H9 (cell line): Measurements from ENCODE around the gene VRK1. TPM values are rescaled to one million over a fixed set of nuclear protein-coding genes. Genes with fewer than 3 reads are reported as not detected.

Experiments used
- DNase-seq: peaks from one replicate; pipeline ENCODE4 v3.0.0-alpha.2; 2017
- H2AFZ ChIP-seq: one replicate; pipeline ENCODE4 v1.6.1; 2013; ENCODE audit warnings: mild to moderate bottlenecking, low read length, control low read depth, moderate library complexity
- H2AK5ac ChIP-seq: 2 replicates; pipeline ENCODE4 v1.6.1; 2013; ENCODE audit warnings: low read length, control low read depth, mixed read lengths; ENCODE audit not compliant: insufficient read length
- H2BK120ac ChIP-seq: one replicate; pipeline ENCODE4 v1.6.1; 2013; ENCODE audit warnings: low read depth, mild to moderate bottlenecking, low read length, control low read depth, inconsistent platforms; ENCODE audit not compliant: poor library complexity, severe bottlenecking
- H2BK12ac ChIP-seq: 2 replicates; pipeline ENCODE4 v1.6.1; 2013; ENCODE audit warnings: low read length, control low read depth, mixed read lengths, low read depth; ENCODE audit not compliant: insufficient read length
- H2BK15ac ChIP-seq: 2 replicates; pipeline ENCODE4 v1.6.1; 2013; ENCODE audit warnings: low read depth, low read length, control low read depth
- H2BK20ac ChIP-seq: one replicate; pipeline ENCODE4 v1.6.1; 2013; ENCODE audit warnings: low read depth, mild to moderate bottlenecking, low read length, control low read depth, inconsistent platforms; ENCODE audit not compliant: poor library complexity, severe bottlenecking
- H2BK5ac ChIP-seq: 2 replicates; pipeline ENCODE4 v1.6.1; 2013; ENCODE audit warnings: low read length, control low read depth, mixed read lengths; ENCODE audit not compliant: insufficient read length
- H3K14ac ChIP-seq: 2 replicates; pipeline ENCODE4 v1.6.1; 2013; ENCODE audit warnings: low read length, control low read depth; ENCODE audit not compliant: insufficient read depth
- H3K18ac ChIP-seq: 2 replicates; pipeline ENCODE4 v1.6.1; 2013; ENCODE audit warnings: low read depth, mild to moderate bottlenecking, mixed read lengths, low read length, control low read depth; ENCODE audit not compliant: insufficient read length
- H3K23ac ChIP-seq: 2 replicates; pipeline ENCODE4 v1.6.1; 2013; ENCODE audit warnings: low read length, control low read depth, mixed read lengths, low read depth; ENCODE audit not compliant: insufficient read length
- H3K23me2 ChIP-seq: 2 replicates; pipeline ENCODE4 v1.6.1; 2013; ENCODE audit warnings: low read depth, mild to moderate bottlenecking, mixed read lengths, low read length, control low read depth; ENCODE audit not compliant: insufficient read length, poor library complexity, severe bottlenecking
- H3K27ac ChIP-seq: 2 replicates; pipeline ENCODE4 v1.5.1; 2013; ENCODE audit warnings: low read length, control low read depth, mixed read lengths, low read depth; ENCODE audit not compliant: insufficient read length
- H3K27me3 ChIP-seq: 2 replicates; pipeline ENCODE4 v1.6.1; 2013; ENCODE audit warnings: low read length, control low read depth, inconsistent platforms; ENCODE audit not compliant: insufficient read depth
- H3K4ac ChIP-seq: 2 replicates; pipeline ENCODE4 v1.6.1; 2013; ENCODE audit warnings: low read depth, mild to moderate bottlenecking, control low read depth, inconsistent platforms, low read length, moderate library complexity
- H3K4me1 ChIP-seq: 2 replicates; pipeline ENCODE4 v1.6.1; 2013; ENCODE audit warnings: low read length, control low read depth, inconsistent platforms; ENCODE audit not compliant: insufficient read depth
- H3K4me2 ChIP-seq: 2 replicates; pipeline ENCODE4 v1.6.1; 2013; ENCODE audit warnings: low read length, control low read depth, mixed read lengths; ENCODE audit not compliant: insufficient read length, insufficient read depth
- H3K56ac ChIP-seq: 2 replicates; pipeline ENCODE4 v1.6.1; 2013; ENCODE audit warnings: low read depth, mild to moderate bottlenecking, mixed read lengths, low read length, control low read depth; ENCODE audit not compliant: insufficient read length
- H3K79me1 ChIP-seq: 2 replicates; pipeline ENCODE4 v1.6.1; 2013; ENCODE audit warnings: low read depth, mild to moderate bottlenecking, moderate library complexity, low read length, control low read depth, inconsistent platforms; ENCODE audit not compliant: insufficient read depth, poor library complexity, severe bottlenecking
- H3K79me2 ChIP-seq: 2 replicates; pipeline ENCODE4 v1.6.1; 2013; ENCODE audit warnings: low read length, control low read depth, inconsistent platforms; ENCODE audit not compliant: insufficient read depth
- H3K9ac ChIP-seq: 2 replicates; pipeline ENCODE4 v1.6.1; 2013; ENCODE audit warnings: low read length, control low read depth, mixed read lengths; ENCODE audit not compliant: insufficient read length; ENCODE audit errors: extremely low read depth
- H3K9me3 ChIP-seq: one replicate; pipeline ENCODE4 v1.6.1; 2013; ENCODE audit warnings: low read depth, low read length, inconsistent platforms; ENCODE audit not compliant: control insufficient read depth
- H3T11ph ChIP-seq: one replicate; pipeline ENCODE4 v1.6.1; 2013; ENCODE audit warnings: mild to moderate bottlenecking, low read length, control low read depth, inconsistent platforms
- H4K20me1 ChIP-seq: one replicate; pipeline ENCODE4 v1.6.1; 2013; ENCODE audit not compliant: control insufficient read depth, insufficient read length, insufficient read depth
- H4K5ac ChIP-seq: 2 replicates; pipeline ENCODE4 v1.6.1; 2013; ENCODE audit warnings: low read depth, mild to moderate bottlenecking, mixed read lengths, low read length, control low read depth; ENCODE audit not compliant: insufficient read length
- H4K8ac ChIP-seq: replicated peaks from 2 replicates; pipeline ENCODE4 v1.6.1; 2013; ENCODE audit warnings: low read length, control low read depth, mixed read lengths, low read depth; ENCODE audit not compliant: insufficient read length
- H4K91ac ChIP-seq: 2 replicates; pipeline ENCODE4 v1.6.1; 2013; ENCODE audit warnings: low read depth, mild to moderate bottlenecking, moderate library complexity, mixed read lengths, low read length, control low read depth; ENCODE audit not compliant: insufficient read length
- H3K27ac Mint-ChIP-seq, 3 experiments: 2 replicates in 2 of 3; 3 replicates in 1 of 3; pipeline ENCODE4 v1.8.0; 2020 to 2021; ENCODE audit warnings: mixed read lengths in 3 of 3, mild to moderate bottlenecking in 1 of 3, moderate library complexity in 1 of 3
- H3K27me3 Mint-ChIP-seq: 2 replicates; pipeline ENCODE4 v1.8.0; 2021; ENCODE audit warnings: low read depth, mild to moderate bottlenecking, moderate library complexity, mixed read lengths
- H3K36me3 Mint-ChIP-seq, 3 experiments: 2 replicates in 2 of 3; 3 replicates in 1 of 3; pipeline ENCODE4 v1.8.0; 2020 to 2021; ENCODE audit warnings: low read depth in 3 of 3, mixed read lengths in 3 of 3; ENCODE audit not compliant: insufficient read depth in 1 of 3
- H3K4me1 Mint-ChIP-seq, 2 experiments: 2 replicates each; pipeline ENCODE4 v1.8.0; 2020; ENCODE audit warnings: mixed read lengths in 2 of 2
- H3K4me3 Mint-ChIP-seq, 2 experiments: 2 replicates in 1 of 2; 3 replicates in 1 of 2; pipeline ENCODE4 v1.8.0; 2020 to 2021; ENCODE audit warnings: mild to moderate bottlenecking in 2 of 2, mixed read lengths in 2 of 2, moderate library complexity in 1 of 2
- H3K9me3 Mint-ChIP-seq, 2 experiments: 2 replicates in 1 of 2; 3 replicates in 1 of 2; pipeline ENCODE4 v1.8.0; 2020; ENCODE audit warnings: mild to moderate bottlenecking in 2 of 2, mixed read lengths in 2 of 2, moderate library complexity in 1 of 2
- WGBS: extraction: QIAGEN DNeasy Blood & Tissue Kit; methylation state at CpG from one replicate; pipeline ENCODE4 v1.1.7; 2013; ENCODE audit warnings: missing lambda C conversion rate, low lambda C conversion rate, mixed read lengths; ENCODE audit not compliant: insufficient read length; ENCODE audit errors: extremely low coverage; 5-methylcytosine and 5-hydroxymethylcytosine counted together
- total RNA-seq: library from RNA; stranded (reverse); gene quantifications from 2 replicates; pipeline ENCODE4 v1.2.1, GENCODE V29; 2021
- TF ChIP-seq, protein P1 (sequence below): fragments of 200-600 bp; sonication (generic); conservative IDR thresholded peaks from 3 replicates; pipeline ENCODE4 v1.8.0; 2021; ENCODE audit warnings: antibody characterized with exemption, mild to moderate bottlenecking

Gene VRK1
- total RNA-seq, 1 experiment from 2014 or later: 55.7 TPM

DNA sequence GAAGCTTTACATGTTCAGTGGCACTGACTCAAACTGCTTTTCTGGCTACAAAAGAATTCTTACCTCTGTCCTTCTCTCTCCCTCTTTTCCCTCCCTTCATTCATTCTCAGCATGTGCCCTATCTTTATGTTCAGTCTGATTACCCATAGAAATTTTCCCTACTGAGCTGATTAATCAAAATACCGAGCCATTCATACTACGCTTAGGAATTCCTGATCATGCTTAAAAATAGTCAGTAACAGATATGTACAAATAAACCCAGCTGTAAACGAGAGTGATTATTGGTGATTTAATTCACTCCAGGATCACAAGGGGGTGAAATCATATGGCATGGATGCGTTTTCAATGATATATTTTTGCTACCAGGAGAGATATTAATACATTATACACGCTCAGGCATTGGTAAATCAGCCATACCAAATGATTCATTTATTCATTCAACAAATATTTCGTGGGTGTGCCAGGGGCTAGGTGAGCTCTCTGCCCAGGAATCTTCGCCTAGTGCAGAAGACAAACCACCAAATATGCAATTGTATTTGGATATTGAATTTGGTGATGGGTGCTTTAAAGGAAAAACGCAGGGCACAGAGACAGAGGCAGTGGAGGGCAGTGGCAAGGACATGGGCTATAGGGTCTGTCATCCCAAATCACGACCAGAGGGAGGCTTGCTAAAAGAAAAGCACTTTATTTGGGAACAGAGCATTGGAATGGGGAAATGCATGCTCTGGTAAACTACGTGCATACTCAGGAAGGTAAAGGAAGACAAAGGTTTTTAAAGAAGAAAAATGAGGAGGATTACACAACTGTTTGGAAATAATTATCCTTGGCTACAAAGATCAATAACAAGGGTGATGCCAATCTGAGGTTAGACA lies 13.9 kb upstream of the VRK1 start:
- Histone ChIP-seq H3K79me1 (no peaks in the 10 kb centered on the region), H2BK12ac (no peak overlapping the region), H3K14ac (no peak overlapping the region), H2BK15ac (no peak overlapping the region), H4K91ac (no peak overlapping the region), H4K5ac (no peak overlapping the region), H3T11ph (no peak overlapping the region), H4K20me1 (no peaks in the 10 kb centered on the region), H3K56ac (no peak overlapping the region), H3K27me3 (no peaks in the 10 kb centered on the region), H3K9ac (no peak overlapping the region), H3K23ac (no peak overlapping the region), H3K4me1 (no peaks in the 10 kb centered on the region), H2AK5ac (no peak overlapping the region), H2BK20ac (no peak overlapping the region), H2BK120ac (no peak overlapping the region), H3K27ac (no peak overlapping the region), H4K8ac (no peak overlapping the region), H2AFZ (no peak overlapping the region), H3K18ac (no peak overlapping the region), H3K4me2 (no peak overlapping the region), H3K23me2 (no peaks in the 10 kb centered on the region), H3K79me2 (no peaks in the 10 kb centered on the region), H2BK5ac (no peak overlapping the region), H3K9me3 (no peaks in the 10 kb centered on the region), H3K4ac (no peak overlapping the region)
- H3K27ac Mint-ChIP-seq: no peak overlapping the region
- TF ChIP-seq, protein P1, sequence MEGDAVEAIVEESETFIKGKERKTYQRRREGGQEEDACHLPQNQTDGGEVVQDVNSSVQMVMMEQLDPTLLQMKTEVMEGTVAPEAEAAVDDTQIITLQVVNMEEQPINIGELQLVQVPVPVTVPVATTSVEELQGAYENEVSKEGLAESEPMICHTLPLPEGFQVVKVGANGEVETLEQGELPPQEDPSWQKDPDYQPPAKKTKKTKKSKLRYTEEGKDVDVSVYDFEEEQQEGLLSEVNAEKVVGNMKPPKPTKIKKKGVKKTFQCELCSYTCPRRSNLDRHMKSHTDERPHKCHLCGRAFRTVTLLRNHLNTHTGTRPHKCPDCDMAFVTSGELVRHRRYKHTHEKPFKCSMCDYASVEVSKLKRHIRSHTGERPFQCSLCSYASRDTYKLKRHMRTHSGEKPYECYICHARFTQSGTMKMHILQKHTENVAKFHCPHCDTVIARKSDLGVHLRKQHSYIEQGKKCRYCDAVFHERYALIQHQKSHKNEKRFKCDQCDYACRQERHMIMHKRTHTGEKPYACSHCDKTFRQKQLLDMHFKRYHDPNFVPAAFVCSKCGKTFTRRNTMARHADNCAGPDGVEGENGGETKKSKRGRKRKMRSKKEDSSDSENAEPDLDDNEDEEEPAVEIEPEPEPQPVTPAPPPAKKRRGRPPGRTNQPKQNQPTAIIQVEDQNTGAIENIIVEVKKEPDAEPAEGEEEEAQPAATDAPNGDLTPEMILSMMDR: no peak
- H3K4me3 Mint-ChIP-seq: no peak overlapping the region
- no peaks in the 10 kb centered on the region for H3K36me3 Mint-ChIP-seq
- WGBS: no CpG with 5 or more reads among the region's 10 CpGs
- H3K4me1 Mint-ChIP-seq: no peaks in the 10 kb centered on the region
- H3K9me3 Mint-ChIP-seq: no peaks in the 10 kb centered on the region
- DNase-seq: no peak
- peaks cover 6% of the 10 kb centered on the region for H3K27me3 Mint-ChIP-seq
